CD4-positive, alpha-beta memory T cell (primary cell): ENCODE measurements around the gene CRELD2. TPM values are rescaled to one million over a fixed set of nuclear protein-coding genes. Genes with fewer than 3 reads are reported as not detected.

Source experiments
- CTCF ChIA-PET: fragments of 350-600 bp; sonication (Branson Sonifier 250); formaldehyde crosslinking; loops from one replicate; lab custom pipeline; 2021; ENCODE audit warnings: inconsistent platforms; ENCODE audit not compliant: partially characterized antibody; lab: Charles Lee
- POLR2A ChIA-PET: fragments of 350-600 bp; sonication (Branson Sonifier 250); formaldehyde crosslinking; loops from one replicate; lab custom pipeline; 2021; ENCODE audit not compliant: partially characterized antibody; lab: Charles Lee
- DNase-seq, 5 donors: peaks; one replicate each; pipeline versions ENCODE4 v3.0.0 to v3.0.0-alpha.2; 2020 to 2022; ENCODE audit warnings: mixed read lengths in 1 of 5
- H3K27ac ChIP-seq: one replicate; pipeline ENCODE4 v1.7.0; 2013; ENCODE audit warnings: low read depth, low read length
- H3K27me3 ChIP-seq: 2 replicates; pipeline ENCODE4 v1.7.0; 2013; ENCODE audit warnings: mild to moderate bottlenecking, low read length, moderate library complexity; ENCODE audit not compliant: insufficient read depth
- H3K36me3 ChIP-seq: 2 replicates; pipeline ENCODE4 v1.7.0; 2013; ENCODE audit warnings: mild to moderate bottlenecking, low read length, moderate library complexity; ENCODE audit not compliant: insufficient read depth
- H3K4me1 ChIP-seq: 2 replicates; pipeline ENCODE4 v1.7.0; 2013; ENCODE audit warnings: mild to moderate bottlenecking, low read length, moderate library complexity; ENCODE audit not compliant: insufficient read depth
- H3K4me3 ChIP-seq, 2 donors: one replicate each; pipeline ENCODE4 v1.7.0; 2013; ENCODE audit warnings: low read length in 2 of 2, mild to moderate bottlenecking in 1 of 2
- H3K9me3 ChIP-seq, 2 donors: one replicate each; pipeline ENCODE4 v1.7.0; 2013; ENCODE audit warnings: low read length in 2 of 2, control low read depth in 1 of 2; ENCODE audit not compliant: control insufficient read depth in 1 of 2
- H3K27ac Mint-ChIP-seq, 7 donors: one replicate each; pipeline ENCODE4 v1.8.0; 2020 to 2021; ENCODE audit warnings: mixed read lengths in 7 of 7, mild to moderate bottlenecking in 6 of 7, inconsistent platforms in 3 of 7, moderate library complexity in 3 of 7
- H3K27me3 Mint-ChIP-seq, 2 donors: one replicate each; pipeline ENCODE4 v1.8.0; 2020 to 2021; ENCODE audit warnings: mixed read lengths in 2 of 2
- H3K36me3 Mint-ChIP-seq, 2 donors: one replicate each; pipeline ENCODE4 v1.8.0; 2020 to 2021; ENCODE audit warnings: mixed read lengths in 2 of 2, inconsistent platforms in 1 of 2, mild to moderate bottlenecking in 1 of 2
- H3K4me1 Mint-ChIP-seq, 4 donors: one replicate each; pipeline ENCODE4 v1.8.0; 2020 to 2021; ENCODE audit warnings: mixed read lengths in 4 of 4, mild to moderate bottlenecking in 1 of 4
- H3K4me3 Mint-ChIP-seq, 8 donors: one replicate each; pipeline ENCODE4 v1.8.0; 2020 to 2021; ENCODE audit warnings: mixed read lengths in 8 of 8, mild to moderate bottlenecking in 7 of 8, moderate library complexity in 6 of 8, inconsistent platforms in 3 of 8
- H3K9me3 Mint-ChIP-seq, 8 donors: one replicate each; pipeline ENCODE4 v1.8.0; 2020 to 2021; ENCODE audit warnings: mixed read lengths in 8 of 8, mild to moderate bottlenecking in 5 of 8, inconsistent platforms in 3 of 8, moderate library complexity in 1 of 8
- intact Hi-C: fragments of 100-400 bp; cut with micrococcal nuclease; formaldehyde crosslinking; loops from one replicate; pipeline ENCODE4 v1.15.1; 2023
- polyA plus RNA-seq, 2 donors: library from polyadenylated mRNA; unstranded; fragments of 300-500 nt; fragmentation: Illumina TruSeq; gene quantifications; one replicate each; pipeline ENCODE4 v1.2.3, GENCODE V29; 2021
- total RNA-seq, 2 experiments: library from RNA; stranded (reverse); gene quantifications; one replicate each; pipeline ENCODE4 v1.2.3, GENCODE V29; 2021

Gene CRELD2
- total and polyA plus RNA-seq, 4 experiments from 2014 or later: 36.0 to 46.1 (median 38.2) TPM

DNA sequence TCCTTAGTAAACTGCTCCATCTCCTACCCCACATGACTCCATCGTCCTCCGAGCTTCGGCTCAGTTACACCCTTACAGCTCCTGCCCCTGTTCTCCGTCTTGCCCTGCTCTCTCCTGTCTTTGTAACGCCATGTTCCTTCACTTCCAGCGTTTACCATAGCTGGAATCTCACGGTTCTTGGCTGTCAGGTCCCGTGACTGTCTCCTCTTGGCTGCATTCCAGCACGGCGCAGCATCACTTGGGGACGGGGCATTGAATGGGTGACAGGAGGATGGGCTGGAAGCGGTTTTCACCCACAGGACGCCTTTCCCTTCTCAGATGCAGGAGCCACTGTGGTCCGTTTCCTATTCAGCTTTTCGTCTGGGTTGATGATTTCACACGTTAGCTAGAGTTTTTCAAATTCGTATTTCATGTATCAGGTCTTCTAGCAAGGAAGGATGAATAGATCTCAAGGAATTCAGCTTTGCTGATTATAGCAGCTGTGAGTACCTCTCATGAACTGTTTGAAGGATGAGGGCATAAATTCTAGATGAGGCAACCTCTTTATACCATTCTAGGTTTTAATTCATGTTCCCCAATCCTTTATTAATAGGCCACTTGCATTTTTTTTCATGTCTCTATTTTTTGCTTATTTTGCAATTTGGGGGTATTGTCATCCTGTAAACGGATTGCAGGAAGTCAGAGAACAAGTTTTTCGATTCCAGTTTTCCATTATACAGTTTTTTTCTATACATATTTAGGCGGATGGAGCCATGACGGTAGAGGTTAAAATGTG, 35.7 kb upstream of the CRELD2 start:
- CTCF ChIA-PET: no interaction called here
- intact Hi-C loops: loop anchor here (10.0 kb wide), 1 partner anchor 118 kb away; no protein-coding TSS in a partner anchor
- no peaks in the 10 kb centered on the region for H3K9me3 Mint-ChIP-seq
- peaks cover 46 to 53% of the 10 kb centered on the region in 2 donors for H3K36me3 Mint-ChIP-seq
- H3K27me3 Mint-ChIP-seq: no peaks in the 10 kb centered on the region
- H3K4me1 ChIP-seq: peaks cover 23% of the 10 kb centered on the region
- peak overlapping the region in 4 of 7 donors; percentile 16 to 88 (median 64) for H3K27ac Mint-ChIP-seq
- H3K9me3 ChIP-seq: no peaks in the 10 kb centered on the region
- POLR2A ChIA-PET: interaction anchor here (2.8 kb wide), 1 partner anchor 15 kb away, joined by 12 read pairs; no protein-coding TSS in a partner anchor
- H3K36me3 ChIP-seq: peaks cover 30% of the 10 kb centered on the region
- no peaks in the 10 kb centered on the region for H3K27me3 ChIP-seq
- no peak for DNase-seq
- H3K4me1 Mint-ChIP-seq: peaks cover 23 to 44% (median 30%) of the 10 kb centered on the region in 4 donors
- H3K4me3 ChIP-seq: no peak overlapping the region
- H3K27ac ChIP-seq: no peak overlapping the region
- H3K4me3 Mint-ChIP-seq: peak overlapping the region in 2 of 8 donors; percentile 8 to 45

DNA sequence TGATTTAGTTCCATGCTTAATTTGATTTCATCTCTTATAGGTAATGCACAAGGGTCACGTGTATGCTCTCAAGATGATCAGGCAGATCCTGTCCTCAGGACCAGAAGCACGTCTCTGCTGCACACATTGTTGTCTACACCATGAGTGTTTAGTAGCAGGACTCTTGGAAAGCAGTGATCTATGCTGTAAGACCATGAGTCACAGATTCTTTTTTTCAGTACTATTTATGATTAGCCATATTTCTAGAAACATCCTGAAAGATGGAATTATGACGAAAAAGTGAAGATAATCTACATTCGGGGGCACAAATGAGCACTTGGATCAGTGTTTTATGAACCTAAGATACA, 35.2 kb upstream of the CRELD2 start:
- H3K36me3 Mint-ChIP-seq: peaks cover 49 to 54% of the 10 kb centered on the region in 2 donors

DNA sequence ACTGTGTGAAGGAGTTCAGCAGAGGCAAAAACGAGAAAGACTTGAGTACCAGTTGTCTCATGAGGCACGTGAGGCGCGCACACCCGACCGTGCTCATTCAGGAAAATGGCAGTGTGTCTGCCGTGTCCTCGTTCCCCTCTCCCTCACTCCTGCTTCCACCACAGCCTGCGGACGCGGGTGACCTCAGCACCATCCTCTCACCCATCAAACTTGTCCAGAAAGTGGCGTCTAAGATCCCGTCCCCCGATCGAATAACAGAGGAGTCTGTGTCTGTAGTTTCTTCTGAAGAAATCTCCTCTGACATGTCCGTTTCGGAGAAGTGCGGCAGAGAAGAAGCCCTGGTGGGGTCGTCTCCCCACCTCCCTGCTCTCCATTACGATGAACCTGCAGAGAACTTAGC, 34.4 kb upstream of the CRELD2 start:
- Histone ChIP-seq H3K27ac (no peak overlapping the region), H3K4me1 (peaks cover 23% of the 10 kb centered on the region), H3K27me3 (no peaks in the 10 kb centered on the region), H3K36me3 (peaks cover 35% of the 10 kb centered on the region), H3K9me3 (no peaks in the 10 kb centered on the region), H3K4me3 (no peak overlapping the region)
- Mint-ChIP-seq H3K9me3 (no peaks in the 10 kb centered on the region), H3K27me3 (no peaks in the 10 kb centered on the region), H3K4me3 (no peak overlapping the region), H3K36me3 (peaks cover 56 to 58% of the 10 kb centered on the region in 2 donors), H3K27ac (peak overlapping the region in 1 of 7 donors; percentile 5), H3K4me1 (peaks cover 21 to 36% (median 29%) of the 10 kb centered on the region in 4 donors)
- ChIA-PET CTCF (no interaction called here), POLR2A (no interaction called here)
- intact Hi-C loops: loop anchor here (10.0 kb wide), 1 partner anchor 119 kb away; no protein-coding TSS in a partner anchor
- DNase-seq: no peak

More for the DNA sequence above, 35.2 kb upstream of the CRELD2 start:
- Histone ChIP-seq H3K27ac (no peak overlapping the region), H3K4me3 (no peak overlapping the region), H3K36me3 (peaks cover 35% of the 10 kb centered on the region), H3K4me1 (peaks cover 23% of the 10 kb centered on the region), H3K27me3 (no peaks in the 10 kb centered on the region), H3K9me3 (no peaks in the 10 kb centered on the region)
- peak overlapping the region in 1 of 7 donors; percentile 72 for H3K27ac Mint-ChIP-seq
- intact Hi-C loops: loop anchor here (10.0 kb wide), 1 partner anchor 118 kb away; no protein-coding TSS in a partner anchor
- H3K27me3 Mint-ChIP-seq: no peaks in the 10 kb centered on the region
- CTCF ChIA-PET: no interaction called here
- no peaks in the 10 kb centered on the region for H3K9me3 Mint-ChIP-seq
- POLR2A ChIA-PET: no interaction called here
- H3K4me1 Mint-ChIP-seq: peaks cover 22 to 40% (median 29%) of the 10 kb centered on the region in 4 donors
- no peak overlapping the region for H3K4me3 Mint-ChIP-seq
- DNase-seq: no peak

DNA sequence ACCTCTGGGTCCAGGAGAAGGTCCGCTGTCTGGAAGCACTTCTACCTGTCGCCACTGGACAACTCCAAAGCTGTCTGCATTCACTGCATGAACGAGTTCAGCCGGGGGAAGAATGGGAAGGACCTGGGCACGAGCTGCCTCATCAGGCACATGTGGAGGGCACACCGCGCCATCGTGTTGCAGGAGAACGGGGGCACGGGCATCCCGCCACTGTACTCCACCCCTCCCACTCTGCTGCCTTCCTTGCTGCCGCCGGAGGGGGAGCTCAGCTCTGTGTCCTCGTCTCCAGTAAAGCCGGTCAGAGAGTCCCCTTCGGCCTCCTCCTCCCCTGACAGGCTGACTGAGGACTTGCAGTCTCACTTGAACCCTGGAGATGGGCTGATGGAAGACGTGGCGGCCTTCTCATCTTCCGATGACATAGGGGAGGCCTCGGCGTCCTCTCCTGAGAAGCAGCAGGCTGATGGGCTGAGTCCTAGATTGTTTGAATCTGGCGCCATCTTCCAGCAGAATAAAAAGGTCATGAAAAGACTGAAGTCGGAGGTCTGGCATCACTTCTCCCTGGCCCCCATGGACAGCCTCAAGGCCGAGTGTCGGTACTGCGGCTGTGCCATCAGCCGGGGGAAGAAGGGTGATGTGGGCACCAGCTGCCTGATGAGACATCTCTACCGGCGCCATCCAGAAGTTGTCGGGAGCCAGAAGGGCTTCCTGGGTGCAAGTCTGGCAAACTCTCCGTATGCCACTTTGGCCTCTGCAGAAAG, 33.8 kb upstream of the CRELD2 start:
- Mint-ChIP-seq H3K27ac (peak overlapping the region in 1 of 7 donors; percentile 5), H3K27me3 (no peaks in the 10 kb centered on the region), H3K4me3 (no peak overlapping the region), H3K9me3 (no peaks in the 10 kb centered on the region), H3K4me1 (peaks cover 20 to 36% (median 28%) of the 10 kb centered on the region in 4 donors), H3K36me3 (peaks cover 62% of the 10 kb centered on the region in 2 donors)
- DNase-seq: no peak
- ChIA-PET POLR2A (no interaction called here), CTCF (no interaction called here)
- Histone ChIP-seq H3K27me3 (no peaks in the 10 kb centered on the region), H3K36me3 (peaks cover 35% of the 10 kb centered on the region), H3K27ac (no peak overlapping the region), H3K4me1 (peaks cover 23% of the 10 kb centered on the region), H3K4me3 (no peak overlapping the region), H3K9me3 (no peaks in the 10 kb centered on the region)
- intact Hi-C loops: loop anchor here (10.0 kb wide), 1 partner anchor 120 kb away; no protein-coding TSS in a partner anchor

DNA sequence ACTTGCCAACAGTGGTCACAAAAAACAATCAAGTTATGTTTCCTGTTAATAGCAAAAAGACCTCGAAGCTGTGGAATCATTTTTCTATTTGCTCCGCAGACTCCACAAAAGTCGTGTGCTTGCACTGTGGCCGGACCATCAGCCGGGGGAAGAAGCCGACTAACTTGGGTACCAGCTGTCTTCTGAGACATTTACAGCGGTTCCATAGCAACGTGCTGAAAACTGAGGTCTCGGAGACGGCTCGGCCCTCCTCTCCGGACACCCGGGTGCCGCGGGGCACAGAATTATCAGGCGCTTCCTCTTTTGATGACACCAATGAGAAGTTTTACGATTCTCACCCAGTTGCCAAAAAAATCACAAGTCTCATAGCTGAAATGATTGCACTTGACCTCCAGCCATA, 33.2 kb upstream of the CRELD2 start:
- Histone ChIP-seq H3K9me3 (no peaks in the 10 kb centered on the region), H3K4me3 (no peak overlapping the region), H3K27ac (no peak overlapping the region), H3K4me1 (peaks cover 19% of the 10 kb centered on the region), H3K36me3 (peaks cover 35% of the 10 kb centered on the region), H3K27me3 (no peaks in the 10 kb centered on the region)
- peaks cover 59 to 62% of the 10 kb centered on the region in 2 donors for H3K36me3 Mint-ChIP-seq
- H3K27ac Mint-ChIP-seq: peak overlapping the region in 1 of 7 donors; percentile 15
- POLR2A ChIA-PET: no interaction called here
- no peaks in the 10 kb centered on the region for H3K27me3 Mint-ChIP-seq
- CTCF ChIA-PET: no interaction called here
- peaks cover 16 to 30% (median 23%) of the 10 kb centered on the region in 4 donors for H3K4me1 Mint-ChIP-seq
- intact Hi-C loops: loop anchor here (10.0 kb wide), 1 partner anchor 120 kb away; no protein-coding TSS in a partner anchor
- no peaks in the 10 kb centered on the region for H3K9me3 Mint-ChIP-seq
- DNase-seq: no peak
- H3K4me3 Mint-ChIP-seq: no peak overlapping the region

DNA sequence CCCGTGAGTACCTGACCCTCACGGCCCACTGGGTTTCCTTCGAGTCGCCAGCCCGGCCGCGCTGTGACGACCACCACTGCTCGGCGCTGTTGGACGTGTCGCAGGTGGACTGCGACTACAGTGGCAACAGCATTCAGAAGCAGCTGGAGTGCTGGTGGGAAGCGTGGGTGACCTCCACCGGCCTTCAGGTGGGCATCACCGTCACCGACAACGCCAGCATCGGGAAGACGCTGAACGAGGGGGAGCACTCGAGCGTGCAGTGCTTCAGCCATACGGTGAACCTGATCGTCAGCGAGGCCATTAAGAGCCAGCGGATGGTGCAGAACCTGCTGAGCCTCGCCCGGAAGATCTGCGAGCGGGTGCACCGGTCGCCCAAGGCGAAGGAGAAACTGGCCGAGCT, 32.6 kb upstream of the CRELD2 start:
- Histone ChIP-seq H3K9me3 (no peaks in the 10 kb centered on the region), H3K4me3 (no peak overlapping the region), H3K4me1 (peaks cover 13% of the 10 kb centered on the region), H3K36me3 (peaks cover 35% of the 10 kb centered on the region), H3K27ac (no peak overlapping the region), H3K27me3 (no peaks in the 10 kb centered on the region)
- Mint-ChIP-seq H3K9me3 (no peaks in the 10 kb centered on the region), H3K36me3 (peaks cover 57 to 64% of the 10 kb centered on the region in 2 donors), H3K4me1 (peaks cover 13 to 25% (median 20%) of the 10 kb centered on the region in 4 donors), H3K27me3 (no peaks in the 10 kb centered on the region), H3K27ac (peak overlapping the region in 1 of 7 donors; percentile 12), H3K4me3 (no peak overlapping the region)
- intact Hi-C loops: loop anchor here (10.0 kb wide), 1 partner anchor 121 kb away; no protein-coding TSS in a partner anchor
- ChIA-PET POLR2A (no interaction called here), CTCF (no interaction called here)
- DNase-seq: no peak
